Kidney epithelial cell (primary cell): ENCODE results near the gene DVL1. TPM values are rescaled to one million over a fixed set of nuclear protein-coding genes. Genes with fewer than 3 reads are reported as not detected.

Source experiments
- DNase-seq: peaks from one replicate; pipeline ENCODE4 v3.0.0-alpha.2; 2010; ENCODE audit warnings: low read depth
- H3K27me3 ChIP-seq: 2 replicates; pipeline ENCODE4 v1.6.0; 2011; ENCODE audit warnings: low read length; ENCODE audit not compliant: control insufficient read depth, insufficient read depth
- H3K36me3 ChIP-seq: 2 replicates; pipeline ENCODE4 v1.5.1; 2011; ENCODE audit warnings: low read length; ENCODE audit not compliant: control insufficient read depth, insufficient read depth
- H3K4me3 ChIP-seq: 2 replicates; pipeline ENCODE4 v1.5.1; 2011; ENCODE audit warnings: low read depth, mild to moderate bottlenecking, control low read depth, low read length
- total RNA-seq: library from RNA; depleted of rRNA; stranded (reverse); fragments of >200 nt; gene quantifications from 2 replicates; pipeline ENCODE4 v1.2.3, GENCODE V29; 2015
- TF ChIP-seq, protein P1 (sequence below): IDR thresholded peaks from 2 replicates; pipeline ENCODE4 v1.5.1; 2011; ENCODE audit warnings: mild to moderate bottlenecking, moderate library complexity, low read length, control low read depth, inconsistent platforms; ENCODE audit not compliant: insufficient read depth, poor library complexity, severe bottlenecking

DVL1 gene
- total RNA-seq, 1 donor from 2014 or later, result 87.3 TPM

DNA sequence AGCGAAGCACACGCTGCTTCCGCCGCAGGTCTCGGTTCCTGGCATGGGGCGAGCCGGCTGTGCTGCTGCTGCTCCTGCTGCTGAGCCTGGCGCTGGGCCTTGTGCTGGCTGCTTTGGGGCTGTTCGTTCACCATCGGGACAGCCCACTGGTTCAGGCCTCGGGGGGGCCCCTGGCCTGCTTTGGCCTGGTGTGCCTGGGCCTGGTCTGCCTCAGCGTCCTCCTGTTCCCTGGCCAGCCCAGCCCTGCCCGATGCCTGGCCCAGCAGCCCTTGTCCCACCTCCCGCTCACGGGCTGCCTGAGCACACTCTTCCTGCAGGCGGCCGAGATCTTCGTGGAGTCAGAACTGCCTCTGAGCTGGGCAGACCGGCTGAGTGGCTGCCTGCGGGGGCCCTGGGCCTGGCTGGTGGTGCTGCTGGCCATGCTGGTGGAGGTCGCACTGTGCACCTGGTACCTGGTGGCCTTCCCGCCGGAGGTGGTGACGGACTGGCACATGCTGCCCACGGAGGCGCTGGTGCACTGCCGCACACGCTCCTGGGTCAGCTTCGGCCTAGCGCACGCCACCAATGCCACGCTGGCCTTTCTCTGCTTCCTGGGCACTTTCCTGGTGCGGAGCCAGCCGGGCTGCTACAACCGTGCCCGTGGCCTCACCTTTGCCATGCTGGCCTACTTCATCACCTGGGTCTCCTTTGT is 15.5 kb downstream of the DVL1 start:
- H3K4me3 ChIP-seq, result no peak overlapping the region
- H3K36me3 ChIP-seq, result no peaks in the 10 kb centered on the region
- H3K27me3 ChIP-seq, result peaks cover 2% of the 10 kb centered on the region
- TF ChIP-seq, protein P1, sequence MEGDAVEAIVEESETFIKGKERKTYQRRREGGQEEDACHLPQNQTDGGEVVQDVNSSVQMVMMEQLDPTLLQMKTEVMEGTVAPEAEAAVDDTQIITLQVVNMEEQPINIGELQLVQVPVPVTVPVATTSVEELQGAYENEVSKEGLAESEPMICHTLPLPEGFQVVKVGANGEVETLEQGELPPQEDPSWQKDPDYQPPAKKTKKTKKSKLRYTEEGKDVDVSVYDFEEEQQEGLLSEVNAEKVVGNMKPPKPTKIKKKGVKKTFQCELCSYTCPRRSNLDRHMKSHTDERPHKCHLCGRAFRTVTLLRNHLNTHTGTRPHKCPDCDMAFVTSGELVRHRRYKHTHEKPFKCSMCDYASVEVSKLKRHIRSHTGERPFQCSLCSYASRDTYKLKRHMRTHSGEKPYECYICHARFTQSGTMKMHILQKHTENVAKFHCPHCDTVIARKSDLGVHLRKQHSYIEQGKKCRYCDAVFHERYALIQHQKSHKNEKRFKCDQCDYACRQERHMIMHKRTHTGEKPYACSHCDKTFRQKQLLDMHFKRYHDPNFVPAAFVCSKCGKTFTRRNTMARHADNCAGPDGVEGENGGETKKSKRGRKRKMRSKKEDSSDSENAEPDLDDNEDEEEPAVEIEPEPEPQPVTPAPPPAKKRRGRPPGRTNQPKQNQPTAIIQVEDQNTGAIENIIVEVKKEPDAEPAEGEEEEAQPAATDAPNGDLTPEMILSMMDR, result no peak
- no peak for DNase-seq

DNA sequence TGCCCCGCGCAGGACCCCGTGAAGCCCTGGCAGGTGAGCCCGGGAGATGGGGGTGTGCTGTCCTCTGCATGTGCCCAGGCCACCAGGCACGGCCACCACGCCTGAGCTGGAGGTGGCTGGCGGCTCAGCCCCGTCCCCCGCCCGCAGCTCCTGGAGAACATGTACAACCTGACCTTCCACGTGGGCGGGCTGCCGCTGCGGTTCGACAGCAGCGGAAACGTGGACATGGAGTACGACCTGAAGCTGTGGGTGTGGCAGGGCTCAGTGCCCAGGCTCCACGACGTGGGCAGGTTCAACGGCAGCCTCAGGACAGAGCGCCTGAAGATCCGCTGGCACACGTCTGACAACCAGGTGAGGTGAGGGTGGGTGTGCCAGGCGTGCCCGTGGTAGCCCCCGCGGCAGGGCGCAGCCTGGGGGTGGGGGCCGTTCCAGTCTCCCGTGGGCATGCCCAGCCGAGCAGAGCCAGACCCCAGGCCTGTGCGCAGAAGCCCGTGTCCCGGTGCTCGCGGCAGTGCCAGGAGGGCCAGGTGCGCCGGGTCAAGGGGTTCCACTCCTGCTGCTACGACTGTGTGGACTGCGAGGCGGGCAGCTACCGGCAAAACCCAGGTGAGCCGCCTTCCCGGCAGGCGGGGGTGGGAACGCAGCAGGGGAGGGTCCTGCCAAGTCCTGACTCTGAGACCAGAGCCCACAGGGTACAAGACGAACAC is 16.3 kb downstream of the DVL1 start:
- H3K27me3 ChIP-seq, result peaks cover 2% of the 10 kb centered on the region
- TF ChIP-seq, protein P1, result no peak
- no peak overlapping the region for H3K4me3 ChIP-seq
- H3K36me3 ChIP-seq, result no peaks in the 10 kb centered on the region
- no peak for DNase-seq

DNA sequence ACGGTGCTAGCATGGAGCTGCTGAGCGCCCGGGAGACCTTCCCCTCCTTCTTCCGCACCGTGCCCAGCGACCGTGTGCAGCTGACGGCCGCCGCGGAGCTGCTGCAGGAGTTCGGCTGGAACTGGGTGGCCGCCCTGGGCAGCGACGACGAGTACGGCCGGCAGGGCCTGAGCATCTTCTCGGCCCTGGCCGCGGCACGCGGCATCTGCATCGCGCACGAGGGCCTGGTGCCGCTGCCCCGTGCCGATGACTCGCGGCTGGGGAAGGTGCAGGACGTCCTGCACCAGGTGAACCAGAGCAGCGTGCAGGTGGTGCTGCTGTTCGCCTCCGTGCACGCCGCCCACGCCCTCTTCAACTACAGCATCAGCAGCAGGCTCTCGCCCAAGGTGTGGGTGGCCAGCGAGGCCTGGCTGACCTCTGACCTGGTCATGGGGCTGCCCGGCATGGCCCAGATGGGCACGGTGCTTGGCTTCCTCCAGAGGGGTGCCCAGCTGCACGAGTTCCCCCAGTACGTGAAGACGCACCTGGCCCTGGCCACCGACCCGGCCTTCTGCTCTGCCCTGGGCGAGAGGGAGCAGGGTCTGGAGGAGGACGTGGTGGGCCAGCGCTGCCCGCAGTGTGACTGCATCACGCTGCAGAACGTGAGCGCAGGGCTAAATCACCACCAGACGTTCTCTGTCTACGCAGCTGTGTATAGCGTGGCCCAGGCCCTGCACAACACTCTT is 17.0 kb downstream of the DVL1 start:
- Histone ChIP-seq H3K36me3 (no peaks in the 10 kb centered on the region), H3K4me3 (no peak overlapping the region), H3K27me3 (peaks cover 2% of the 10 kb centered on the region)
- DNase-seq, result no peak
- TF ChIP-seq, protein P1, result no peak

- H3K36me3 ChIP-seq, result no peaks in the 10 kb centered on the region
- no peak for DNase-seq
- peaks cover 2% of the 10 kb centered on the region for H3K27me3 ChIP-seq
- H3K4me3 ChIP-seq, result no peak within 1 kb of the TSS
- TF ChIP-seq, protein P1, result no peak
These were observed 17.9 kb downstream of the DVL1 start, which contains the start of gene TAS1R3 for GRCh38 chr1:1331068-1331965. Gene TAS1R3 (plus strand): TSS chr1:1331280. CDS start chr1:1331346, 66 bp downstream.

DNA sequence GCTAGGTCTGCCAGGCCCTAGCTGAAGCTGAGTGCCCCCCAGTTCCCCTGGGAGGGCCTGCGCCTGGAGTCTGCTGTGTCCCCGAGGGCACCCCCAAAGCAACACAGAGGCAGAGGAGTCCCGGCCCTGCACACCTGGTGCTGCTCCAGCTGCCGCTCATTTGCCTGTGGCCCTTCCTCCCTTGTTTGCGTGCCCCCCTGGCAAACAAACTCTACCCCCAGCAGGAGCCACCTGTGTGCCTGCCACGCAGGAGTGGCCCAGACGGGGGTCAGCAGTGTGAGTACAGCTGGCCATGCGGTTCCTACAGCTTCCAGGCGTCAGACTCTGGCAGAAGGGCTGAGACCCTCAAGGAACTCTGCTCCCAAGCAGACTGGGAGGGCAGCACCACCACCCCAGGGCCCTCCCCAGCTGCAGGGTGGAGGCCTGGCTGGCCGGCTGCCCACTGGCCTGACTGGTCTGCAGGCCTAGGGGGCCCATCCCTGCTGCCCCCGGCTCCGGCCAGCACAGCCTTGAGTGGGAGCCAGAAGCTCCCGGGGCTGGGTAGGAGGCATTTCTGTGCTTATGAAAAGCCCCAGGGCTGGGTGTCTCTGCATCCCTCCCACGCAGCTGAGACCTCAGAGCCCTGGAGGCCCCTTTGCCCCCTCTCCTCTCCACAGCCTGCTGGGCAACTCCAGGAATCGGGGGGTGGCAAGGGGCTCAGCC is 18.7 kb downstream of the DVL1 start:
- peaks cover 2% of the 10 kb centered on the region for H3K27me3 ChIP-seq
- TF ChIP-seq, protein P1, result no peak
- H3K36me3 ChIP-seq, result no peaks in the 10 kb centered on the region
- DNase-seq, result no peak
- no peak overlapping the region for H3K4me3 ChIP-seq
